T-helper 2 cell treated with Interferon-gamma antibody and Interleukin-4, amounts not matched to agents 5 μg/mL and 100 μg/mL, for 36 hours (primary cell): ENCODE data around the gene CACNA1B.

ENCODE experiments used
- DNase-seq: peaks from one replicate; pipeline ENCODE4 v3.0.0; 2021; ENCODE audit warnings: low spot score
- H3K27ac Mint-ChIP-seq: one replicate; pipeline ENCODE4 v1.8.0; 2021; ENCODE audit warnings: mild to moderate bottlenecking, mixed read lengths
- H3K27me3 Mint-ChIP-seq: one replicate; pipeline ENCODE4 v1.8.0; 2021; ENCODE audit warnings: low read depth, mixed read lengths
- H3K36me3 Mint-ChIP-seq: one replicate; pipeline ENCODE4 v1.8.0; 2021; ENCODE audit warnings: low read depth, mixed read lengths
- H3K4me1 Mint-ChIP-seq: one replicate; pipeline ENCODE4 v1.8.0; 2021; ENCODE audit warnings: low read depth, mixed read lengths
- H3K4me3 Mint-ChIP-seq: one replicate; pipeline ENCODE4 v1.8.0; 2022; ENCODE audit warnings: mild to moderate bottlenecking, moderate library complexity, mixed read lengths
- H3K9me3 Mint-ChIP-seq: one replicate; pipeline ENCODE4 v1.8.0; 2021; ENCODE audit warnings: mixed read lengths

CACNA1B gene

DNA sequence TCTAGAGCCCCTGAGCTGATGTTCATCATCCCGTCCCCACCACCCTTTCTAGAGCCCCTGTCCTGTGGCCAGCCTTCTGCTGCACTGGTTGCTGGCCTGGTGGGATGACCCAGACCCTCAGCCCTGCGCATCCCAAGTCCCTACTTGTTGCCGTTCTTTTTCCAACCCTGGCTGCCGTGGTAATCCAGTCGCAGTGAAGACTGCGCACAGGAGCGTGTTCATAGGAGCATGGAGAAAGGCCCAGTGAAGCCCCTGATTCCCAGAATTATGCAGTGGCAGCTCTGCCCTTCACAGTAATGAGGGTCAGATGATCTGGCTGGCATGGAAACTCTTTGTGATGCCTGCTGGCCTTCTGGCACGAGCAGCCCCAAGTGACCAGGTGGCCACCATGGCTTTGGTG, 183.3 kb downstream of the CACNA1B start:
- no peaks in the 10 kb centered on the region for H3K36me3 Mint-ChIP-seq
- H3K27ac Mint-ChIP-seq: no peak overlapping the region
- no peaks in the 10 kb centered on the region for H3K9me3 Mint-ChIP-seq
- H3K4me3 Mint-ChIP-seq: no peak overlapping the region
- no peaks in the 10 kb centered on the region for H3K4me1 Mint-ChIP-seq
- DNase-seq: no peak
- H3K27me3 Mint-ChIP-seq: no peaks in the 10 kb centered on the region

DNA sequence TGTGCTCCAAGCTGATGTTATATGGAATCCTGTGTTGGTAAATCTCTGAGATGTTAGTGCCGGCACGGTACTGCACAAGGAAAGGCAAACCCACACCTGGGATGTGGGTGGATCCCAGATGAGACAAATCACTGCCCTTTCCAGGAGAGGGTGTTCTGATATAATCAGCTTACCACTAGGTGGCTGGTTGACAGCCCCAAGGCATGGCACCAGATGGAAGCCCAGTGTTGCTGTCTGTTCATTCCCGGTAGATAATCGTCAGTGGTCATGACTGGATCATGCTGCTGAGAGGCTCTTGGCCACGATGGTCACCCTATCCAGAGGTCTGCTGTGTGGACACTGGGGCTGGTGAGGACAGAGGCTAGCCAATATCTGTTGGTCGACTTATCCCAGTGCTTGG, 184.0 kb downstream of the CACNA1B start:
- Mint-ChIP-seq H3K9me3 (no peaks in the 10 kb centered on the region), H3K4me3 (no peak overlapping the region), H3K27ac (no peak overlapping the region), H3K27me3 (no peaks in the 10 kb centered on the region), H3K4me1 (no peaks in the 10 kb centered on the region), H3K36me3 (no peaks in the 10 kb centered on the region)
- DNase-seq: no peak

DNA sequence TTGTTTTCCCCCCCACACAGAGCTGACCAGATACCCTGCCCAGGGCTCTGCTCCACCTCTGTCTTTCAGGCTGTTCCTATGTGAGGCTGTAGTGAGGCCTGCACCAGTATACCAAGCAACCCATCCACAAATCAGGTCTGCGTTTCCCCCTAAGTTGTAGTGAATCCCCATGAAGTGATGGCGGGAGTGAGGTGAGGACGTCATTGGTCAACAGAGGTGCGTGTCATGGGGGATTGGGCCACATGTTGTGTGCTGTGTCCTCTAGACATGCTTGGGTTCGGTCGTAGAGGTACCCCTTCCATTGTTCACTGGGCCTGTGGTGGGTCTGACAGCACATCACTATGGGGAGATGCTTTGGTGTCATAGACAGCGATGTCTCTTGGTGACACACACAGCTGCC, 184.6 kb downstream of the CACNA1B start:
- Mint-ChIP-seq H3K9me3 (no peaks in the 10 kb centered on the region), H3K27ac (no peak overlapping the region), H3K4me3 (no peak overlapping the region), H3K27me3 (no peaks in the 10 kb centered on the region), H3K4me1 (no peaks in the 10 kb centered on the region), H3K36me3 (no peaks in the 10 kb centered on the region)
- DNase-seq: no peak

DNA sequence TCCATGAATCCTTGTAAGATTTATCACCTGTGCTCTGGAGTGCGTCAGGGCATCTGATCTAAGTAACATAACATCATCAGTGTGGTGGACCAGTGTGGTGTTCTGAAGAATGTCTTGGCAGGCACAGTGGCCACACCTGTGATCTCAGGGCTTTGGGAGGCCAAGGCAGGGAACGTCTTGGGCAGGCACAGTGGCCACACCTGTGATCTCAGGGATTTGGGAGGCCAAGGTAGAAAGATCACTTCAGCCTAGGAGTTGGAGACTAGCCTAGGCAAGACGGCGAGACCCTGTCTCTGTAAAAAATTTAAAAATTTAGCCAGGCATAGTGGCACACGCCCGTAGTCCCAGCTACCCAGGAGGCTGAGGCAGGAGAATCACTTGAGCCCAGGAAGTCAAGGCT, 185.5 kb downstream of the CACNA1B start:
- H3K9me3 Mint-ChIP-seq: no peaks in the 10 kb centered on the region

DNA sequence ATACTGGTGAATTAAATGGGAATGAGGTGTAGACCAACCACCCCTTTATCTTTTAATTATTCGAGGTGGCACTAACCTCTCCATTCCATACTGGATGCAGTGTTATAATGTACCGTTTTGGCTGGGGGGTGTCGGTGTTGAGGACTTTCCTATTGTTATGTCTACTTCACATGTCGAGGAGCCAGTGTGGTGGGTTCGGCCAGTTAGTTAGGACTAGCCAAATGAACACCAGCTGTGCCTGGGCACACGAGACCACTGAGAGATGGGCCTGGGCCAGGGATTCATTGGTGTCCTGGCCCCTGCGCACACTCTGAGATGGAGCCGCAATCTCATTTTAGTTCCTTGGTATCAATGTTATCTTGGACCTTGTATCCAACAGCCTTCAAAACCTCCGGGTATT, 186.2 kb downstream of the CACNA1B start:
- H3K4me3 Mint-ChIP-seq: no peak overlapping the region
- no peaks in the 10 kb centered on the region for H3K36me3 Mint-ChIP-seq
- H3K27me3 Mint-ChIP-seq: no peaks in the 10 kb centered on the region
- no peak for DNase-seq
- no peaks in the 10 kb centered on the region for H3K4me1 Mint-ChIP-seq
- no peaks in the 10 kb centered on the region for H3K9me3 Mint-ChIP-seq
- H3K27ac Mint-ChIP-seq: no peak overlapping the region

More for the DNA sequence above, 185.5 kb downstream of the CACNA1B start:
- Mint-ChIP-seq H3K36me3 (no peaks in the 10 kb centered on the region), H3K4me3 (no peak overlapping the region), H3K4me1 (no peaks in the 10 kb centered on the region), H3K27ac (no peak overlapping the region), H3K27me3 (no peaks in the 10 kb centered on the region)
- DNase-seq: no peak

DNA sequence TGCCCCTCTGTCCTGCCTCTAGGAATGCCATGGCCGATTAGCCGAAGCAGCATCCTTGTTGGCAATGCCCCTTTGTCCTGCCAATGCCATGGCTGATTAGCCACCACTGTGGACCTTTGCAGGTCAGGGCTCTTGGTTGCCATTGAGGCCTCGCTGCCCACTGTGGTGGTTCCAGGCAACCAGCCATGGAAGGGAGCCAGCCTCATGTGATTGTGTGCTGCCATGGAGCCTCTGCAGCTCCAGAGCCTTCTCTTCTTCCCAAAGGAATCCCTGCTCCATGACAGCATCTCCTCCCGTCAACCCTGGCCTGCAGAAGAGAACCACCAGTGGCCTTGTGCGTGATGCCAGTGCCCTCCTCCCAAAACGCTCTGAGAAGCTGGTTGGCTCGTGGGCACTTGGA, 187.0 kb downstream of the CACNA1B start:
- H3K36me3 Mint-ChIP-seq: no peaks in the 10 kb centered on the region
- no peaks in the 10 kb centered on the region for H3K4me1 Mint-ChIP-seq
- DNase-seq: no peak
- no peak overlapping the region for H3K27ac Mint-ChIP-seq
- H3K9me3 Mint-ChIP-seq: no peaks in the 10 kb centered on the region
- H3K27me3 Mint-ChIP-seq: no peaks in the 10 kb centered on the region
- no peak overlapping the region for H3K4me3 Mint-ChIP-seq

DNA sequence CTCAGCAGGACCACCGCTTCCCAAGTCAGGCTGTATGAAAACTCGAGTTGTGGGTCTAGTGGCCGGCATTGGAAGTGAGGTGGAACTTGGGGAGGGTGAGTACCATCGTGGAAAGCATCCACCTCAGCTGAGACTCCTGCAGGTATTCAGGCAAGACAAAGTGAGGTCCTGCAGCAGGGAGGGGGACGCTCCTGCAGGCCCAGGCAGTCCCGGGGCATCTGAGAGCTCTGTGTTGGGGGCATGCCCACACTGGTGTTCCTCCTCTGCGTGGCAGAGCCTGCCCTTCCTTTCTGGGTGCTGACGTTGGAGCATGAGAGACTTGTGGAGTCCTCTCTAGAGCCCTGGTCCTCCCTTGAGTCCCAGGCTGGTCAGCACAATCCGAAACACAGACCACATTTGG, 187.7 kb downstream of the CACNA1B start:
- no peaks in the 10 kb centered on the region for H3K36me3 Mint-ChIP-seq
- H3K27ac Mint-ChIP-seq: no peak overlapping the region

DNA sequence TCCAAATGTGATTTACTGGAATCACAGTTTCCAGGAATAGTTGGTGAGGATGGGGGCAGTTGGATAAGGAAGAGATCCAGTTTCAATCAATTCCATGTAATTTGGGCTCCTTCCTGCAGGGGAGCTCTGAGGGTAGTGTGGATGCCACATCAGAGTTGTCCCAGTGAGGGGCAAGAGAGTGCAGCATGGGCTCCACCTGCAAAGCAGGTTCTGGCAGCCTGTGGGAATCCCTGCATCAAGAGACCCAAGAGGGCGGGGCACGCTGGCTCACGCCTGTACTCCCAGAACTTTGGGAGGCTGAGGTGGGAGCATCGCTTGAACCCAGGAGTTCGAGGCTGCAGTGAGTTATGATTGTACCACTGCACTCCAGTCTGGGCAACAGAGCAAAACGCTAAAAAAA, 188.5 kb downstream of the CACNA1B start:
- no peak for DNase-seq
- Mint-ChIP-seq H3K27ac (no peak overlapping the region), H3K27me3 (no peaks in the 10 kb centered on the region), H3K36me3 (no peaks in the 10 kb centered on the region), H3K9me3 (no peaks in the 10 kb centered on the region), H3K4me3 (no peak overlapping the region), H3K4me1 (no peaks in the 10 kb centered on the region)

More for the DNA sequence above, 187.7 kb downstream of the CACNA1B start:
- no peak for DNase-seq
- Mint-ChIP-seq H3K4me3 (no peak overlapping the region), H3K4me1 (no peaks in the 10 kb centered on the region), H3K27me3 (no peaks in the 10 kb centered on the region), H3K9me3 (no peaks in the 10 kb centered on the region)

DNA sequence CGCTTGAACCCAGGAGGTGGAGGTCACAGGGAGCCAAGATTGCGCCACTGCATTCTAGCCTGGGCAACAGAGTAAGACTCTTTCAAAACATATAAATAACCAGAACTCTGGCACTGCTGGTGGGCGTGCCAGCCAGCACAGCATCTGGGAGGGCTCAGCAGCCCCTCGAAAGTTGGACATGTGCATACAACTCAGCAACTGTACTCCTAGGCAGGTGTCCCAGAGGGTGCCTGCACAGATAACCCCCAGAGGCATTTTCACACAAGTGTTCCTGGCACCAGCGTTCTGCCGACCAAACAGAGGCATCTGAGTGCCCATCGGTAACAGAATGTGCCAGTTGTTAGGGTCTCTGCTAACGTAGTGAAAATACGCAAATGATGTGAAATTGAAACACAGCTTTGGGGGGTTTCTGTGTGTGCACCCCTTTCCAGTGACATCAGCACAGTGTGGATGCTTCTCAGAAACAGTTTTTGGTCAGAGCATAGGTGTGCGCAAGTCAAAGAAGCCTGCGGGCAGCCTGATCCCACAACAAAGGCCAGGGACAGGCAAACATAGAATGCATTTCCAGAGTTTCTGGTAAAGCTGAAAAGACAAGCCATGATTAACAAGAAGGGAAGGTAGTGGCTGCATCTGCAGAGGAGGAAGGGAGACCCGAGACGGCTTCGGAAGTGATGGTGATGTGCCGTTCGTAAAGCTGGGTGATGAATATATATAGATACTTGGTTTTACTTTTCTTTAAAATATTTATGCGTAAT, 190.2 kb downstream of the CACNA1B start:
- Mint-ChIP-seq H3K4me3 (no peak overlapping the region), H3K36me3 (no peaks in the 10 kb centered on the region), H3K9me3 (no peaks in the 10 kb centered on the region), H3K27ac (no peak overlapping the region), H3K27me3 (no peaks in the 10 kb centered on the region), H3K4me1 (no peaks in the 10 kb centered on the region)
- no peak for DNase-seq

DNA sequence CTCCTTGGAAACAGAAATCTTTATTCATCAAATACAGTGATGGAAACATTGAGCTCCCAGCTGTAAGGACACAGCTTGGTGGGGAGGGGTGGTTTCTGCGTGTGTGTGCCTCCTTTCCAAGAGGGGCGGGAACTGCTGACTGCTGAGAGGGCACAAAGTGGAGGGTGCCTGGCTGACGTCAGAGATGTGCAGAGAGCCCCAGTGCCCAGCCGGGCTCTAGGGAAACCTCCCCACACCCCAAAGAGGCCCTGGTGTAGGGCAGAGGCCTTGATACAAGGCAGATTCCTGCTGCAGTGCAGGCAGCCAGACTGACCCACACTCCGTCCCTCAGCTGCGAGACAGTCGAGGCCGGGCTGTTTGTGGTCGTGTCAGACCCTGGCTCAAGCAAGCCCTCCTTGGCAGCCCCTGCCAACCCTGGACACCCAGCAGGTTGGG, 191.0 kb downstream of the CACNA1B start:
- Mint-ChIP-seq H3K27me3 (no peaks in the 10 kb centered on the region), H3K9me3 (no peaks in the 10 kb centered on the region), H3K4me3 (no peak overlapping the region), H3K4me1 (no peaks in the 10 kb centered on the region), H3K27ac (no peak overlapping the region), H3K36me3 (no peaks in the 10 kb centered on the region)
- no peak for DNase-seq

DNA sequence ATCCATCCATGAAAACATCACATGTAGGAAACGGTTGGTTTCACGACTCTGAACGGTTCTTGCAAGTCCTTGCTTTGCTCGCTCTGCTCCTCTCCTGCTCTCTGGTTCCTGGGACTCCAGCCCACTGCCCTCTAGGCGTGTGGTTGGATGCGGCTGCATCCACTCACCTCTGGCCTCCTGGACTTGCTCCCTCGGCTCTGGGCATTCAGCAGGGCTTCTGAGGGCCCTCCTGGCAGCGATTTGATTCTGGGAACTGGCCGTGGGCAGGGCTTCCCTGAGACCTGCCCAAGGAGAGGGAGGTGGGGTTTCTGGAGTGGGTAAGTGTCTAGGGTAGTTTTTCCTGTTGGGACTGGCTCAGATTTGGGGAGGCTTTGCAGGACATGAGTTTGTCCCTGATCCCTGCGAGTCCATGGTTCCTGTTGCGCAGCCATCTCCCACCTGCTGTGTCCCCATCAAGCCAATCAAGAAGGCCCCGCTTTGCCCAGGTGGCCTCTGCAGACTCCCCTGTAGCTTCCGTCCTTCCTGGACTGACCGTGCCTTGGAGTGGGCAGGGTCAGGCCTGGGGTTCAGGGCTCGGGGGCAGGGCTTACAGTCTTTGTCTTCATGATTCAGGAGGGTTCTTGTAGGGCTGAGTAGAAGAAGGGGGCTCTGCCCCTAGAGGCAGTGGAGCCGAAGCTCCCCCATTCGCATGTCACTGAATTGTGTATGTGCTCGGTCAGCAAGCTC, 192.3 kb downstream of the CACNA1B start:
- no peak overlapping the region for H3K4me3 Mint-ChIP-seq
- no peaks in the 10 kb centered on the region for H3K9me3 Mint-ChIP-seq
- no peaks in the 10 kb centered on the region for H3K36me3 Mint-ChIP-seq
- DNase-seq: no peak
- H3K27ac Mint-ChIP-seq: no peak overlapping the region
- H3K27me3 Mint-ChIP-seq: no peaks in the 10 kb centered on the region
- H3K4me1 Mint-ChIP-seq: no peaks in the 10 kb centered on the region

DNA sequence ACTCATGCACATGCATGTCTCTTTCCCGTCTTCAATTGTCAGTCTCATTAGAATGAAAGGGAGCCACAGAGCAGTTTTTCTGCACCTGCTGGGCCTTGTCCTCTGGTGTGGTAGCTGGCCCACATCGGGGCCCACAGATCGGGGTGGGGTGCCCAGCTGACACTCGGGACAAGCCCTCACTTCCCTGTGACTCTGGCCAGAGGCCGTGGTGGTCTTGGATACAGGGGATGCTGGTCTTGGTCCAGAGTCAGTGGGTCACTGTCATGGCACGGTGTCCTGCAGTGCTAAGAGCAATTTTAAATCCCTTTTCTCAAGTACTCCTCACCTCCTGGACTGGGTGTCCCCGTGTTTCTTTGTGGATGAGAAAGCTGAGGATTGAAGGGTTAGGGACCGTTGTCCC, 193.2 kb downstream of the CACNA1B start:
- Mint-ChIP-seq H3K36me3 (no peaks in the 10 kb centered on the region), H3K4me1 (no peaks in the 10 kb centered on the region), H3K27me3 (no peaks in the 10 kb centered on the region), H3K27ac (no peak overlapping the region), H3K9me3 (no peaks in the 10 kb centered on the region), H3K4me3 (no peak overlapping the region)
- DNase-seq: no peak

DNA sequence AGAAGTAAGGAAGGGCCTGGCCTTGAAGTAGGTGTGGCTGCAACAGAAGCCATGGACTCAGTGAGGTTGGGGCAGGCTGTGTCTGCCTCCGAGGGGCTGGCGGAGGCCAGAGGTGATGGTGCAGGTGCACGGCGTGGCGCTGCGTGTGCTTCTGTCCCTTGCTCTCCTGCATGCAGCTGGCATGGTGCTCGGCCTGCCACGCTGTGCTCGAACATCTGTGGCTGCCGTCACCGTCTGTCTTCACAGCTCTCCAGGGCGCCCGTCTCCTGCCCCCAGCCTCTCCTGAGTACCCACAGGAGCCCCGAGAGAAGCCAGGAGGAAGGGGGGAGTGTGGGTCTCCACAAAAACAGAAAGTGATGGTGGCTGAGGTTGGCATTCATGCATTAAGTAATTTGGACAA, 193.7 kb downstream of the CACNA1B start:
- H3K4me3 Mint-ChIP-seq: no peak overlapping the region
- no peaks in the 10 kb centered on the region for H3K4me1 Mint-ChIP-seq
- no peak for DNase-seq
- no peak overlapping the region for H3K27ac Mint-ChIP-seq
- H3K36me3 Mint-ChIP-seq: no peaks in the 10 kb centered on the region
- no peaks in the 10 kb centered on the region for H3K27me3 Mint-ChIP-seq
- no peaks in the 10 kb centered on the region for H3K9me3 Mint-ChIP-seq

DNA sequence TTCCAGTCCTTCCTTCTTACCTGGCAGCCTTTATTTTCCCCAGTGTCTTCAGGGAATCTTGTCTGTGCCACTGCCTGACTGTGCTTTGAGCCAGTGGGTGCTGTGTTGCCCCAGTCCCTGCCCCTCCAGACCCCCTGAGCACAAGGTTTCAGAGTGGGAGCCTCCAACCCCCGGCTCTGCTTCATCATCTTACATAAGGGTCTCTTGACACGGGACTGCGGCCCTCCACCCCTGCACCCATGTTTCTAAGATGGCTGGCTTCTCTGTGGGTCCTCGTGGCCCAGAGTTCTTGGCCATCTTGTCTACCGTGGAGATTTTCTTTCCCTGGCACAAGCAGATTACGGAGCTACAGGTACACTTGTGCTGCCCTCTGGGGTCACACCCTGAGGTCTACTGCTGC, 194.1 kb downstream of the CACNA1B start:
- no peaks in the 10 kb centered on the region for H3K27me3 Mint-ChIP-seq
- no peaks in the 10 kb centered on the region for H3K9me3 Mint-ChIP-seq
- no peak overlapping the region for H3K4me3 Mint-ChIP-seq
- H3K4me1 Mint-ChIP-seq: no peaks in the 10 kb centered on the region
- H3K27ac Mint-ChIP-seq: no peak overlapping the region
- H3K36me3 Mint-ChIP-seq: no peaks in the 10 kb centered on the region
- DNase-seq: no peak
